AG10803 (cell line): ENCODE results near the gene GMDS.
A peak's percentile ranks its signal among the peaks of the same experiment; 100 is the strongest.

ENCODE experiments used
- DNase-seq: peaks from one replicate; pipeline ENCODE4 v3.0.0; 2010; ENCODE audit warnings: low read depth
- H3K4me3 ChIP-seq: 2 replicates; pipeline ENCODE4 v1.5.1; 2011; ENCODE audit warnings: mild to moderate bottlenecking, low read length, control low read depth
- CTCF ChIP-seq: conservative IDR thresholded peaks from 2 replicates; pipeline ENCODE4 v1.5.1; 2011; ENCODE audit warnings: mild to moderate bottlenecking, low read length, control low read depth, inconsistent platforms

GMDS gene

GRCh38 chr6:2008383-2008976 lies 236.9 kb downstream of the GMDS start:
- H3K4me3 ChIP-seq = no peak overlapping the region
- no peak for TF ChIP-seq CTCF

GRCh38 chr6:2007165-2007564 lies 238.2 kb downstream of the GMDS start:
- DNase-seq = peak; percentile 65
- no peak overlapping the region for H3K4me3 ChIP-seq
- no peak for TF ChIP-seq CTCF

More at GRCh38 chr6:2008383-2008976, 236.9 kb downstream of the GMDS start:
- peak; percentile 13 for DNase-seq

GRCh38 chr6:2004888-2005287 lies 240.5 kb downstream of the GMDS start:
- no peak for TF ChIP-seq CTCF
- no peak overlapping the region for H3K4me3 ChIP-seq
- DNase-seq = no peak

GRCh38 chr6:2000962-2001361 lies 244.4 kb downstream of the GMDS start:
- no peak for TF ChIP-seq CTCF
- no peak for DNase-seq
- H3K4me3 ChIP-seq = no peak overlapping the region

GRCh38 chr6:1997702-1998101 lies 247.7 kb downstream of the GMDS start:
- no peak for DNase-seq
- no peak overlapping the region for H3K4me3 ChIP-seq
- no peak for TF ChIP-seq CTCF

GRCh38 chr6:1995636-1996035 lies 249.8 kb downstream of the GMDS start:
- H3K4me3 ChIP-seq = no peak overlapping the region
- no peak; the same call in 1 of the 2 replicates for TF ChIP-seq CTCF
- peak; percentile 54 for DNase-seq

- no peak for TF ChIP-seq CTCF
- H3K4me3 ChIP-seq = no peak overlapping the region
- DNase-seq = peak; percentile 21
These were observed 252.4 kb downstream of the GMDS start for GRCh38 chr6:1993042-1993441.
